Fibroblast of peridontal ligament (primary cell): Measurements from ENCODE around the gene MPP3.
"Not testable (repeated sequence)": the region's sequence is repeated elsewhere in the genome, so short reads cannot be mapped to it uniquely, and the experiment has no call there.

Experiments
- DNase-seq: peaks from one replicate; pipeline ENCODE4 v3.0.0-alpha.2; 2010; ENCODE audit errors: extremely low read depth

The MPP3 gene

DNA sequence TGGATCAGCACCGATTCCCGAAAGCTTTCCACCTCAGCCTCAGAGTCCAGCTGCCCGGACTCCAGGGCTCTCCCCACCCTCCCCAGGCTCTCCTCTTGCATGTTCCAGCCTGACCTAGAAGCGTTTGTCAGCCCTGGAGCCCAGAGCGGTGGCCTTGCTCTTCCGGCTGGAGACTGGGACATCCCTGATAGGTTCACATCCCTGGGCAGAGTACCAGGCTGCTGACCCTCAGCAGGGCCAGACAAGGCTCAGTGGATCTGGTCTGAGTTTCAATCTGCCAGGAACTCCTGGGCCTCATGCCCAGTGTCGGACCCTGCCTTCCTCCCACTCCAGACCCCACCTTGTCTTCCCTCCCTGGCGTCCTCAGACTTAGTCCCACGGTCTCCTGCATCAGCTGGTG, 29.0 kb upstream of the MPP3 start:
- no peak for DNase-seq

DNA sequence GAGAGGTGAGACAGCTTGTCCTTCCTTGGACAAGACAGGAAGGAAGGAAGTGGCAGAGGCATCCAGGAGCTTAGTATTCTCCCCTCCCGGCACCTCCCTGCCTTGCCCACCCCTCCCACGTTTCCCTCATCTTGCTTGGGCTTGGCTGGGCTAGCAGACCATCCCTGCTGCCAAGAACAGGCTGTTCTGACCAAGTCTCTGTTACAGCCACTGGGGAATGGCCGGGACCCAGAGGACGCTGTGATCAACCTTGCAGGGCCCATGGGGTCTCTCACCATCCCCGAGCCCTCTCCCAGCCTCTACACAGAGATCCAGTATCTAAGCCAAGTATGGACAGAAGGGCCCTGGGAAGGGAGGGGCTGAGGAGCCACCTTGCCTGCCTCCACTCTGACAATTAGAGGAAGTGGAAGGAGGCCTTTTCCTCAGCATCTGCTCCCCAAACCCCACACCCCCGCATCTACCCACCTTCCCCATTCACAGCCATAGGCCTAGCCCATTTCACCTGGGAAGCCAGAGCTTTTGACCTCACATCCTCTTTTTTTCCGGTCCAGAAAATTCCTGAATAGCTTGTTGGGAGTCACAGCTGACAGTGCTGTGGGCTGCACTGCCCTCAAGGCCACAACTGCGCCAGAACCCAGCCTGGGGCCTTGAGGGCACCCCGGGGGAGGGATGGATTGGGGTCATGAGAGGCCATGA, 28.1 kb upstream of the MPP3 start:
- no peak for DNase-seq

DNA sequence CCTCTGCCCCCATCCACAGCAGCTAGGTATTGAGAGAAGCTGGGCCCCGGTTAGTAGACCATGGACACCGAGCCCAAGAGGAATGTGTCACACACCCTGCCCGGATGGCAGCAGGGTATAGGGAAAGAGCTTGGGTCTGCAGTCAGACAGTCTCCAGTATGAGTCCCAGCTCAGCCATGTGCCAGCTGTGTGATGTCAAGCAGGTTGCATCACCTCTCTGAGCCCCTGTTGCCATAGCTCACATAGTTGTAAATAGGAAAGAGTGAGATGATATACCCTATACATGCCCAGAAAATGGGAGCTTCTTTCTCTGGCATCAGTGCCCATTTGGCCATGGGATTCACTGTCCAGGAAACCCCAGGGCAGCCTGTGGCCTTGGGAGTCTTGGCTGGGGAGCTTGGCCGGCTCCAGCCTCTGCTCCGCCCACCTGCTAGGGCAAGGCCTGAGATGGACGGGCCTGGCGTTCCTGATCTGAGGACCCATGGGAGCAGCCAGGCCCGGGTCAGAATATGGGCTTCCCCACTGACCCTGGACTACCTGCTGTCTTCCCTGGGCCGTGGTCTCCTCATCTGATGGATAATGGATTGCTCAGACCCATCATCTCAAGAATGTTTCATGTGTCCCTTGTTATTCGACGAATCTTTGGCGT, 27.3 kb upstream of the MPP3 start:
- DNase-seq = no peak

DNA sequence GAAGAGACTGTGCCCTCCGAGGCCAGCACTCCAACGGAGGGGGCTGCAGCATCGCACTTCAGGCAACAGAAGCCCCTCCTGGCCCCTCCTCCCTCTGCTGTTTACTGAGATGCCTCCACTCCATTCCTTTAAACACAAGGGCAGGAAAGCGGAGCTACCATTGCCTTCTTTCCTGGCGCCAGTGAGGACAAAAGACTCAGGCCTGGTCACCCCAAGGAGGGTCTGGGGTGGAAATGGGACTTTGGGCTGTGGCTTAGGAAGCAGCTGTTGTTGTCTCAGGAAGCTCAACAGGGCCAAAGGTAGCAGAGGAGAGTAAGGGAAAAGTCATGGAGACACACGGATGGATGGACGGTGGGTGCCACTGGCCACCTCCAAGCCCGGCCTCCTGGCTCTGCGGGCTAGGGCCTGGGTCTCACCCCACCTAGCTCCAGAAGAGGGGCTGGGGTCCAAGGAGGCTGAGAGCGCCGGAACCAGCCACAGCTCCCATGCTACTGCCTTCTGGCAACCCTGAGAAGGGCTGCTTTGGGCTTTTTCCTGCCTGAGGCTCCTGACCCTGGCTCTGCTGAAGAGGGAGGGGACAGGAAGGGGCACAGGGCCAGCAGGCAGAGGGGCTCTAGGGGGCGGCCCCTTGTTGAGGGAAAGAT, 25.1 kb upstream of the MPP3 start:
- DNase-seq = no peak

DNA sequence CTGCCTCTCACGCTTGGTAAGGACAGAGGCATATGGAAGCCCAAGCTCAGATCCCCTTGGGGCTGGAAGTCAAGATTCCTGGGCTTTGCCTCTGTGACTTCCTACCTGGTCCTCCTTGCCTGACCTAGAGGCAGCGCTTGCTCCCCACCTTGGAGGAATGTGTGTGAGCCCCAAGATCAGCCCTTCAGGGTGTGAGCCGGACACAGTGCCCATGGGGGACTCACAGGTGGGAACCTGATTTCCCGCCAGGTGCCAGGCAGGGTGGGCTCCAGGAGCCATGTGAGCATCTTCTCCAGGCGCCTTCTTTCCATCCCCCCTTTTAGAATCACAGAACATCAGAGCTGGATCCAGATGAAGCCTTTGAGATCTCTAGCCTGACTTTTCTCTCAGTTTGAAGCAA, 24.2 kb upstream of the MPP3 start:
- no peak for DNase-seq

DNA sequence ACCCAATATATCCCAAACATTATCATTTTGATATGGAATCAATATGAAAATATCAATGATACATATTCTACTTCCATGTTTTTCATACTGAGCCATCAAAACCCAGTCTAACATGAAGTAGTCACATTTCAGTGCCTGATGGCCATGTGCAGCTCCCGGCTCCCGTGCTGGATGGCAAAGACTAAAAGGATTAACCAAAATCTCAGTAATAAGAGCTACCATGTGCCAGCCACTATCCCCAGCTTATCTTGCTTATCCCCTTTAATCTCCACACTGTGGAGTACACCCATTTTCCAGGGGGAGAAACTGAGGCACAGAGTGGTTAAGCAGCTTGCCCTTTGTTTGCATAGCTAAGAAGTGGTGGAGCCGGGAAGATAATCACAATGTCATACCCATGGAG, 23.2 kb upstream of the MPP3 start:
- no peak for DNase-seq

DNA sequence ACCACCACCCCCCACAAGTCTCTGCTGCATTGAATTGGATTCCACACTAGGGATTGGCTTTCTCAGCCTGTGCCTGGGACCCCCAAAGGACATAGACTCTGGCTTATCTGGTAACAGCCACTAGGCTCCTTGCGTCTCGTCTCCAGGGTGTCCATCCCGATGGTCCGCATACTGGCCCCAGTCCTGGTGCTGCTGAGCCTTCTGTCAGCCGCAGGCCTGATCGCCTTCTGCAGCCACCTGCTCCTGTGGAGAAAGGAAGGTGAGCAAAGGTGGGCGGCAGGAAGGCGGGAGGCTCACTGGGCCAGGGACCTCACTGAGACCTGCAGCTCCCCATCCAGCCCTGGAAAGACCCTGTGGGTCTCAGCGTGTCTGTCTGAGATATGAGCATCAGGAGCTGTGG, 22.1 kb upstream of the MPP3 start:
- no peak for DNase-seq

DNA sequence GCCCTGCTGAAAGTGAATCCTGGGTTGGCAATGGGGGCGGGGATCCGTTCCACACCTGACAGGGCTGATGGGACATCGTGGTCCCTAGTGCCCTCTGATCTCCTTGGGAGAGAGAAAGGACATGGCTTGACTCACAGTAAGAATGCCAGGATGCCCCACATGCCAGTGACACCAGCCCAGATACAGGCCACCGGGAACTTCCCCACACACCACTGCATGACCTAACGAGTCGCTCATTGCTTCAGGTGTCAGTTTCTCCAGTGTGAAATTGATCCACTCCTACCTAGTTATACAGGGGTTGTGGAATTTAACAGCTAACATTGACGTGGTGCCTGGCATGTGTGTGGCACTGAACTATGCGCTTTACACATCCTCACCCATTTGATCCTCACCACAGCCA, 21.6 kb upstream of the MPP3 start:
- DNase-seq = no peak

DNA sequence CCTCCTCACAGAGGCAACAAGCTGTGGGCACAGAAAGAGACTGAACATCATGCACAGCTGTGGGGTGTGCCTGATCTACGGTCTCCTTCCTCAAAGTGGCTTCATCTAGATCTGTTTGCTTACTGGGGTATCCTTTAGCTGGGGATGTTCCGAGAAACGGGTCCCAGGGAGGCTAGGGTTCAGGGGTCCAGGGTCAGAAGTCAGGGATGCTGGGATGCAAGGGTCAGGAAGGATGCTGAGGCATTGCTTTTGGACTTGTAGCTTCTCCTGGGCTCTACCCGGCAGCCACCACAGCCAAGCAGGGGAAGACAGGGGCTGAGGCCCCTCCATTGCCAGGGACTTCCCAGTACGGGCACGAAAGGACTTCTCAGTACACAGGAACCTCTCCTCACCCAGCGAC, 20.6 kb upstream of the MPP3 start:
- DNase-seq = no peak

DNA sequence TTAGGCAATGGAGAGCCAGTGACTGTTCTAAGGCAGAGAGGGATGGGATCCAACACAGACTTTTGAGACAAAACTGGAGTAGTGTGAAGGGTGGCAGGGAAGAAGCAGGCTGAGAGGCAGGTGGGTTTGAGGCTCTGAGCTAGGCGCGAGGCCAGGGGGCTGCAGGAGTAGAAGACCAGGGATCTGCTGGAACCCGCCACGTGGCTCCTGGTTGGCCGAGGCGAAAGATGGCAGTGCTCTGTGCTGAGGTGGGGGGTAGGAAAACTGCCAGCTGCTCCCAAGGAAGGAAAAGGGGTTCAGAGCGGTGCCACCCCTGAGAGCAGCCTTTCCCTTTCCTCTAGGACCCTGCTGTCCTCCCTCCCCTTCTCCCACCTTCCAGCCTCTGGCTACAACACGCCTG, 19.6 kb upstream of the MPP3 start:
- no peak for DNase-seq

DNA sequence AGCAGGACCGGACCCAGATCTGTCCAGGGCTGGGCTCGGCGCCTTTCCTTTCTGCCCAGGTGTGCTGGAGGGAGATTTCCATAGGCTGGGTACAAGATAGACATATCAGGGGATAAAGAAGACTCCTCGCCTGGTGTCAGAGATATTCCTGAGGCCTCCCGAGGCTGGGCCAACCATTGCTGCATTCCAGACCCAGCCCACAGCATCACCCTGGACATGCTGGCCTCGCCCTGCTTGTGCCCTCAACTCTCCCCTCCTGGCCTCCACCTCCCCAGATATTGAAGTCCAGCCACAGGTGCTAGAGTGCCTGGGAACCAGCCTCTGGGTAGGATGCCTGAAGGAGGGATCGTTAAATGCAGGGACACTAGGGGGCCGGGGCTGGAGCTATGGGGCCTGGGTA, 16.2 kb upstream of the MPP3 start:
- no peak for DNase-seq

DNA sequence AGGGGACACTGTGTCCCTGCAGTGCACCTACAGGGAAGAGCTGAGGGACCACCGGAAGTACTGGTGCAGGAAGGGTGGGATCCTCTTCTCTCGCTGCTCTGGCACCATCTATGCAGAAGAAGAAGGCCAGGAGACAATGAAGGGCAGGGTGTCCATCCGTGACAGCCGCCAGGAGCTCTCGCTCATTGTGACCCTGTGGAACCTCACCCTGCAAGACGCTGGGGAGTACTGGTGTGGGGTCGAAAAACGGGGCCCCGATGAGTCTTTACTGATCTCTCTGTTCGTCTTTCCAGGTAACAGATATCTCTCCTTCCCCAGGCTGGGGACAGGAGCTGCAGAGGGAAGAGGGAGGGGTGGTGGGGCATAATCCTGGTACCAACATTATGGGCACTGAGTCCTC, 15.7 kb upstream of the MPP3 start:
- DNase-seq = no peak

DNA sequence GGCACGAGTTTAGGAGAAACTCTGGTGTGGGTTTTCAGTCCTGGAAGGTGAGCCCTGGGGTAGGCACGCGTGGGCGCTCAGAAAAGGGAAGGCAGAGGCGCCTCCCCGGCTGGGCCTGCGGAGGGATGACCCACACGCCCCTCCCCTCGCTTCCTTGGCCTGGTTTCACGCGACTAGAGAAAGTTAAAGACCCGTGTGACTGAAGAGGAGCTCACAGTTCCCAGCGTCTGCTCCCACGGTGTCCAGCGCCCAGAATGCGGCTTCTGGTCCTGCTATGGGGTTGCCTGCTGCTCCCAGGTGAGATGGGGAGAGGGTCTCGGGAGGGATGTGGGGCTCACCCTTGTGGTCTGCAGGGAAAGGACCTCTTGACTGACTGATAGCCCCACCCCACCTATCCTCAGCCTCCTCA, 14.0 kb upstream of the MPP3 start, which contains the start of gene CD300LG:
CD300LG (plus strand) TSS at position 214 of the 409 bp plus-strand sequence; CDS start at position 255, 41 bp downstream.
- DNase-seq = no peak

DNA sequence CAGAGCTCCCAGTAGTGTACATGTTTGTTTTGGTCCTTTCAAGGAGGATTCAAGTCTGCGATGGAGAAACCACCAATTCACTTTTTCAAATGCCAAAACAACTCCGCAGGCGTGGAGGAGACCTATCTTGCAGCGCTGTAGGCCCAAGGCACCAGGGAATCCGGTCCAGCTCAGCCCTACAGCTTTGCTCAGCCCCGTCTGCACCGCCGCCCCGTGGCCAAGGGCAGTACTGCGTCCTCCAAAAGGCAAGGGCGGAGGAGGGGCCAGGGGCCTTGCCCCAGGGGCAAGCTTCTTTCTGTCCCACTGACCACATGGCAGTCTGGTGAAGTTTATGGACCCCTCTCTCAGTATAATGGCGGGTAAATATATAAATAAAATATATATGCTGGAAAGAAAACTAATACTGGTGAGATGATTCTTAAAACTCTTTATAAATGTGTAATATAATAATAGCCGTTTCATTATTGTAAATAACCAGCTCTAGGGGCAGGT, 13.3 kb upstream of the MPP3 start:
- peak; percentile 73 for DNase-seq

DNA sequence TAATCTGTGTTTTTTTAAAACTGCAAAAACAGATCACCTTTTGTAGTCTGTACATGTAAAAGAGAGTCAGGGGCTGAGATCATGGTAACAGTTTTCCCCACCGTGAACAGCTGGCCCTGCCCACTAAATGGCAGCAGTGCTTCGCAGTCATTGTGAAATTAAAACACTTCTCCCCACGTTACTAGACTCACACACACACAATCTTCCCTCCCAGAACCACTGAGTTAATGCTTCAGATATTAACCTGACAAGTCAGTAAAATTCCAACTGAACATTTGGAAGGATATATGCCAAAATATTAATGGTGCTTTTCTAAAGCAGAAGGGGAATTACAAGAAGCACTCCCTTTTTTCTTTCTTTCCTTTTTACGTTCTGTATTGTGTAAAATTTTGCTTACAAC, 12.8 kb upstream of the MPP3 start:
- DNase-seq = no peak

DNA sequence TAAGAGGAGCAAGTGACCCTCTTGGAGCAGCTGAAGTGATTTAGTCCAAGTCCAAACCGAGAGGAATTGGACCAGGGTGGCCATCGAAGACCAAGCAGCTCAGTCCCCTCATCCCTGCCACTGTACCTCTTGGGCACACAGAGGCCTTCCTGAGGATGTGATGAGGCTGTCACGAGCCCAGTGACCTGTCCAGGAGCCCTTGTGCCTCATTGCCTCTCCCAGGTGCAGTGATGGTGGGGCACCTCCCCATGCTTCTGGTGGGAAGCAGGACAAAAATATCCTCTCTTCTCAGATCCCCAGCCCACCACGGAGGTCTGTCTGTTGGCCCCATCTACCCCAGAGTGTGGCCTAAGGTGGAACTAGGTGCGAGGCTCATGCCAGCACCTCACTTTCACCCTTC, 11.3 kb upstream of the MPP3 start:
- DNase-seq = no peak

DNA sequence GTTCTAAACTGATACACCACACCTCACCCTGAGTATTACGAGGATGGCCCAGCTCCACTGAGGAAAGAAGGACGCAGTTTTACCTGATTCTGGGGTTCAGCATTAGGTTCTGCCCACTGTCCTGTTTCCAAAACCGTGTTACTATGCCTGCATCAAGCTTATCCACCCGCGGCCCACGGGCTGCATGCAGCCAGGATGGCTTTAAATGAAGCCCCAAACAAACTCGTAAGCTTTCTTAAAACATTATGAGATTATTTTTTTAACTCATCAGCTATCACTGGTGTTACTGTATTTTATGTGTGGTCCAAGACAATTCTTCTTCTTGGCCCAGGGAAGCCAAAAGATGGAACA, 10.0 kb upstream of the MPP3 start:
- DNase-seq = no peak

DNA sequence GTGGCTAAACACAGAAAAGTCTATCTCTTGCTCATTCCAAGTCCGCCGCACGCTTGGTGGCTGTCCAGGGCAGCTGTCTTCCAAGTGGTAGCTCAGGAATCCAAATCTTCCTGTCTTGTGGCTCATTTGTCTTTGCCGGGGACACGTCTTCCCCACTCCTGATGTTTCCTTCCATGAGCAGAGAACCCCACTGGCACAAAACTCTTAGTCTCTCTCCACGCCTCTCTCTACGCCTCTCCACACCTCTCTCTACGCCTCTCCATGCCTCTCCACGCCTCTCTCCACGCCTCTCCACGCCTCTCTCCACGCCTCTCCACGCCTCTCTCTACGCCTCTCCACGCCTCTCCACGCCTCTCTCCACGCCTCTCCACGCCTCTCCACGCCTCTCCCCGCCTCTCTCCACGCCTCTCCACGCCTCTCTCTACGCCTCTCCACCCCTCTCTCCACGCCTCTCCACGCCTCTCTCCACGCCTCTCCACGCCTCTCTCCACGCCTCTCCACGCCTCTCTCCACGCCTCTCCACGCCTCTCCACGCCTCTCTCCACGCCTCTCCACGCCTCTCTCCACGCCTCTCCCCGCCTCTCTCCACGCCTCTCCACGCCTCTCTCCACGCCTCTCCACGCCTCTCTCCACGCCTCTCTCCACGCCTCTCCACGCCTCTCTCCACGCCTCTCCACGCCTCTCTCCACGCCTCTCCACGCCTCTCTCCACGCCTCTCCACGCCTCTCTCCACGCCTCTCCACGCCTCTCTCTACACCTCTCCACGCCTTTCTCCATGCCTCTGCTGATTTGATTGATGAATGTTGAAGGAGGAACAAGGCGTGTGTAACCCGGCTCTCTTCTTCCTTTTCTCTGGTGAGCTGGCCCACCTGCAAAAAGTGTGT, 9.4 kb upstream of the MPP3 start:
- not testable (repeated sequence) for DNase-seq

DNA sequence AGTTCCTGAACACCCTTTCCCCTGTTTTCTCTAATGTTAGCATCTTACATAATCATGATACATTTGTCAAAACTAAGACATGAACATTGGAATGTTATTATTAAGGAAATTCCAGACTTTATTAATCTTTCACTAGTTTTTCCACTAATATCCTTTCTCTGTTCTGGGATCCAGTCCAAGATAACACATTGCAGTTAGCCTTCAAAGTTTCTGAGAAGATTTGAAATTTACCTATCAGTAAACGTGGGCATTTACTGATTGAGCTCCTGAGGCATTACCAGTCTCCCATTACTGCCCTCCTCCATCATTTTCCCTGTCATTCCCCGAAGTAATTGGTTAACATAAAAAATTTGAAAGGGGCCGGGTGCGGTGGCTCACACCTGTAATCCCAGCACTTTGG, 8.3 kb upstream of the MPP3 start:
- DNase-seq = no peak

DNA sequence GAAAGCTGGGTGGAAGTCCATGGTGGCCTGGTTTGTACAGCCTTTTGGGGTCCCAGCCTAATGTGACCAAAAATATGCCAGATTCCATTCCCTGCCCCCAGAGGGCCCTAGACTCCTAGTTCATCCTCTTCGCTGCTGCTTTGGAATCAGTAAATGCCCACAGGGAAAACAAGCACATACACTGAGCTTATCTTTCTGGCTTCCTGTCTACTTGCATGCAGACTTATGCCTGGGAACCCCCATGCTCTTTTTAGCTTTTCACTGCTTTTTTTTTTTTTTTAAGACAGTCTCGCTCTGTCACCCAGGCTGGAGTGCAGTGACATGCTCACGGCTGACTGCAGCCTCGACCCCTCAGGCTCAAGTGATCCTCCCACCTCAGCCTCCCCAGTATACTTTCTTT, 7.9 kb upstream of the MPP3 start:
- DNase-seq = no peak

DNA sequence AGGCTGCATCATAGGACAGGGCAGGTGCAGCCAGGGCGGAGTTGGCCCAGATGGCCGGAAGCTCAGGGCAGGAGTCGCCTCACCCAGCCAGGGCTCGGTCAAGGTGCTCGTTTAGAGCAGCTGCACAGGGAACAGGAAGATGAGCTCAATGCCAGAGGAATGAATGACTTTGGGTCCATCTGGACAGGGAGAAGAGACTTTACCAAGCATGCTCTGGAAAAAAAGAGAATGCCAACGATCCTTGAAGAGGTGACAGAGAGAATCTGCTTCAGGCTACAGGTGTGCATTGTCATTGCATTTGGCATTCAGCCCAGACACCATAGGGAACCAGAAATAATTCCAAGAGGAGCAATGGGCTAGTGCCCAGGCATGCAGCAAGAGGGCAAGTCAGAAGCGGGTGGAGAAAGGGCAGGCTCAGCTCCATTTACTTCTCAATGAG, 6.7 kb upstream of the MPP3 start:
- DNase-seq = no peak

DNA sequence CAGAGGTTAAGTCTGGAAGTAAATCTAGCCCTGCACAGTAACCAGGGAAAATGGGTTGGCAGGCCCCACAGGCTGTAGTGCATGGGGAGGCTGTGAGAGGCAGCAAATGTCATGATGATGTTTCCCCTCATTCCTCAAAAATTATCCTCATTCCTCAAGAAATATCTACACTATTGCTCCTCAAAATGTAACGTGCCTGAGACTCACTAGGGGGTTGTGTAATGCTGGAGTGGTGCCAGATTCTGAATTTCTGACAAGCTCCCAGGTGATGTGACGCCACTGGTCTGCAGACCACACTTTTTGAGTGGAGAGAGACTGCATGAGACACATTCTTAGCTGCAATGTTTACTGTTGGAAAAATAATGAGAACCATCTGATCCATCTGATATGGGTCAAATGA, 1.2 kb upstream of the MPP3 start:
- peak; percentile 80 for DNase-seq
